ENCODE results near the gene SDR42E1. TPM values are rescaled to one million over a fixed set of nuclear protein-coding genes. Genes with fewer than 3 reads are reported as not detected.

Gene SDR42E1
- total and polyA plus RNA-seq, 2 of the 13 experiments (the other 11 are each of a cell fraction or from before 2014, with no cell fraction given), result 0.01 to 0.13 TPM

- TF ChIP-seq, protein P1, sequence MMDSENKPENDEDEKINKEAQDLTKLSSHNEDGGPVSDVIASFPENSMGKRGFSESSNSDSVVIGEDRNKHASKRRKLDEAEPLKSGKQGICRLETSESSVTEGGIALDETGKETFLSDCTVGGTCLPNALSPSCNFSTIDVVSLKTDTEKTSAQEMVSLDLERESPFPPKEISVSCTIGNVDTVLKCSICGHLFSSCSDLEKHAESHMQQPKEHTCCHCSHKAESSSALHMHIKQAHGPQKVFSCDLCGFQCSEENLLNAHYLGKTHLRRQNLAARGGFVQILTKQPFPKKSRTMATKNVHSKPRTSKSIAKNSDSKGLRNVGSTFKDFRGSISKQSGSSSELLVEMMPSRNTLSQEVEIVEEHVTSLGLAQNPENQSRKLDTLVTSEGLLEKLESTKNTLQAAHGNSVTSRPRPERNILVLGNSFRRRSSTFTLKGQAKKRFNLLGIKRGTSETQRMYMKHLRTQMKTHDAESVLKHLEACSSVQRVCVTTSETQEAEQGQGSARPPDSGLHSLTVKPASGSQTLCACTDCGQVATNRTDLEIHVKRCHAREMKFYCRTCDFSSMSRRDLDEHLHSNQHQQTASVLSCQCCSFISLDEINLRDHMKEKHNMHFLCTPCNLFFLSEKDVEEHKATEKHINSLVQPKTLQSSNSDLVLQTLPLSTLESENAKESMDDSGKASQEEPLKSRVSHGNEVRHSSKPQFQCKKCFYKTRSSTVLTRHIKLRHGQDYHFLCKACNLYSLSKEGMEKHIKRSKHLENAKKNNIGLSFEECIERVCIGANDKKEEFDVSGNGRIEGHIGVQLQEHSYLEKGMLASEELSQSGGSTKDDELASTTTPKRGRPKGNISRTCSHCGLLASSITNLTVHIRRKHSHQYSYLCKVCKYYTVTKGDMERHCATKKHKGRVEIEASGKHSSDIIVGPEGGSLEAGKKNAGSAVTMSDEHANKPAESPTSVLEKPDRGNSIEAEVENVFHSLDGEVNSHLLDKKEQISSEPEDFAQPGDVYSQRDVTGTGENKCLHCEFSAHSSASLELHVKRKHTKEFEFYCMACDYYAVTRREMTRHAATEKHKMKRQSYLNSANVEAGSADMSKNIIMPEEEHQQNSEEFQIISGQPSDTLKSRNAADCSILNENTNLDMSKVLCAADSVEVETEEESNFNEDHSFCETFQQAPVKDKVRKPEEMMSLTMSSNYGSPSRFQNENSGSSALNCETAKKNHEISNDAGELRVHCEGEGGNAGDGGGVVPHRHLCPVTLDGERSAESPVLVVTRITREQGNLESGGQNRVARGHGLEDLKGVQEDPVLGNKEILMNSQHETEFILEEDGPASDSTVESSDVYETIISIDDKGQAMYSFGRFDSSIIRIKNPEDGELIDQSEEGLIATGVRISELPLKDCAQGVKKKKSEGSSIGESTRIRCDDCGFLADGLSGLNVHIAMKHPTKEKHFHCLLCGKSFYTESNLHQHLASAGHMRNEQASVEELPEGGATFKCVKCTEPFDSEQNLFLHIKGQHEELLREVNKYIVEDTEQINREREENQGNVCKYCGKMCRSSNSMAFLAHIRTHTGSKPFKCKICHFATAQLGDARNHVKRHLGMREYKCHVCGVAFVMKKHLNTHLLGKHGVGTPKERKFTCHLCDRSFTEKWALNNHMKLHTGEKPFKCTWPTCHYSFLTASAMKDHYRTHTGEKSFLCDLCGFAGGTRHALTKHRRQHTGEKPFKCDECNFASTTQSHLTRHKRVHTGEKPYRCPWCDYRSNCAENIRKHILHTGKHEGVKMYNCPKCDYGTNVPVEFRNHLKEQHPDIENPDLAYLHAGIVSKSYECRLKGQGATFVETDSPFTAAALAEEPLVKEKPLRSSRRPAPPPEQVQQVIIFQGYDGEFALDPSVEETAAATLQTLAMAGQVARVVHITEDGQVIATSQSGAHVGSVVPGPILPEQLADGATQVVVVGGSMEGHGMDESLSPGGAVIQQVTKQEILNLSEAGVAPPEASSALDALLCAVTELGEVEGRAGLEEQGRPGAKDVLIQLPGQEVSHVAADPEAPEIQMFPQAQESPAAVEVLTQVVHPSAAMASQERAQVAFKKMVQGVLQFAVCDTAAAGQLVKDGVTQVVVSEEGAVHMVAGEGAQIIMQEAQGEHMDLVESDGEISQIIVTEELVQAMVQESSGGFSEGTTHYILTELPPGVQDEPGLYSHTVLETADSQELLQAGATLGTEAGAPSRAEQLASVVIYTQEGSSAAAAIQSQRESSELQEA (CRISPR knock-in tag; IDR thresholded peaks at IDR 0.05; ENCODE audit: not compliant biosample characterization), result no peak
- TF ChIP-seq ZNF558 (CRISPR knock-in tag; IDR thresholded peaks at IDR 0.05; ENCODE audit: borderline replicate concordance) (no peak), NBN (conservative IDR thresholded peaks at IDR 0.05) (no peak), ZBTB3 (CRISPR knock-in tag; IDR thresholded peaks at IDR 0.05; ENCODE audit: borderline replicate concordance, low read depth) (no peak), TBL1XR1 (IDR thresholded peaks at IDR 0.05; ENCODE audit: borderline replicate concordance, low read length, partially characterized antibody) (no peak), ZNF232 (CRISPR knock-in tag; IDR thresholded peaks at IDR 0.05; ENCODE audit: borderline replicate concordance) (no peak), NFYB (CRISPR knock-in tag; IDR thresholded peaks at IDR 0.05) (no peak), ZKSCAN1 (IDR thresholded peaks at IDR 0.05; ENCODE audit: low read length) (no peak), ZNF276 (CRISPR knock-in tag; IDR thresholded peaks at IDR 0.05; ENCODE audit: low read depth) (no peak), ZFP1 (CRISPR knock-in tag; IDR thresholded peaks at IDR 0.05) (no peak; the same call in 1 of the 2 replicates), MED1 (CRISPR knock-in tag; IDR thresholded peaks at IDR 0.05) (peak; percentile 93), ZNF597 (CRISPR knock-in tag; IDR thresholded peaks at IDR 0.05) (no peak), ZNF713 (CRISPR knock-in tag; IDR thresholded peaks at IDR 0.05) (no peak), SNRNP70 (IDR thresholded peaks at IDR 0.05; ENCODE audit: low read depth, low read length) (no peak), ZNF878 (CRISPR knock-in tag; IDR thresholded peaks at IDR 0.05) (peak; percentile 28; the same call in 1 of the 2 replicates)
Measured at GRCh38 chr16:82055728-82056549, 44.7 kb upstream of the SDR42E1 start (continued).
